GM23338 (cell line): ENCODE measurements around the gene GALNT15. TPM values are rescaled to one million over a fixed set of nuclear protein-coding genes. Genes with fewer than 3 reads are reported as not detected.
A peak's percentile ranks its signal among the peaks of the same experiment; 100 is the strongest.

Source experiments
- ATAC-seq: fragments of 200-7000 bp; cut with Tn5 transposase; 3 replicates; pipeline ENCODE4 v1.9.1; 2020
- DNase-seq: peaks from one replicate; pipeline ENCODE4 v3.0.0-alpha.2; 2015; ENCODE audit warnings: low spot score
- H2AFZ ChIP-seq: fragments of 200-600 bp; sonication (generic); 2 replicates; pipeline ENCODE4 v1.8.0; 2016; ENCODE audit warnings: antibody characterized with exemption, mild to moderate bottlenecking, moderate library complexity
- H3F3A ChIP-seq: fragments of 200-600 bp; sonication (generic); replicated peaks from 2 replicates; pipeline ENCODE4 v1.8.0; 2017; ENCODE audit warnings: antibody characterized with exemption, mixed run types, low read depth
- H3K27ac ChIP-seq: fragments of 200-600 bp; sonication (generic); 2 replicates; pipeline ENCODE4 v1.6.1; 2016; ENCODE audit warnings: low read depth
- H3K27me3 ChIP-seq: fragments of 200-600 bp; sonication (generic); 2 replicates; pipeline ENCODE4 v1.8.0; 2016; ENCODE audit warnings: mild to moderate bottlenecking, mixed run types, moderate library complexity; ENCODE audit not compliant: insufficient read depth
- H3K36me3 ChIP-seq: fragments of 200-600 bp; sonication (generic); 2 replicates; pipeline ENCODE4 v1.8.0; 2016; ENCODE audit warnings: mild to moderate bottlenecking; ENCODE audit not compliant: insufficient read depth
- H3K4me1 ChIP-seq: fragments of 200-600 bp; sonication (generic); 2 replicates; pipeline ENCODE4 v1.8.0; 2016; ENCODE audit warnings: mild to moderate bottlenecking, moderate library complexity; ENCODE audit not compliant: insufficient read depth
- H3K4me2 ChIP-seq: fragments of 200-600 bp; sonication (generic); 2 replicates; pipeline ENCODE4 v1.7.1; 2017; ENCODE audit warnings: mixed run types
- H3K4me3 ChIP-seq: fragments of 200-600 bp; sonication (generic); 2 replicates; pipeline ENCODE4 v1.6.1; 2016; ENCODE audit warnings: mixed run types
- H3K79me2 ChIP-seq: fragments of 200-600 bp; sonication (generic); replicated peaks from 2 replicates; pipeline ENCODE4 v1.8.0; 2017; ENCODE audit warnings: mild to moderate bottlenecking; ENCODE audit not compliant: insufficient read depth
- H3K9me2 ChIP-seq: fragments of 200-600 bp; sonication (generic); 2 replicates; pipeline ENCODE4 v1.8.0; 2017; ENCODE audit not compliant: insufficient read depth
- H4K20me1 ChIP-seq: fragments of 200-600 bp; sonication (generic); replicated peaks from 2 replicates; pipeline ENCODE4 v1.8.0; 2017; ENCODE audit warnings: mild to moderate bottlenecking; ENCODE audit not compliant: insufficient read depth
- H3K27ac Mint-ChIP-seq: 2 replicates; pipeline ENCODE4 v1.8.0; 2020; ENCODE audit warnings: inconsistent platforms, mild to moderate bottlenecking, moderate library complexity, mixed read lengths
- H3K27me3 Mint-ChIP-seq: 3 replicates; pipeline ENCODE4 v1.8.0; 2022; ENCODE audit warnings: low read depth, mild to moderate bottlenecking, moderate library complexity, mixed read lengths, inconsistent platforms; ENCODE audit not compliant: insufficient read depth, poor library complexity
- H3K36me3 Mint-ChIP-seq: 3 replicates; pipeline ENCODE4 v1.8.0; 2021; ENCODE audit warnings: low read depth, mild to moderate bottlenecking, inconsistent platforms, moderate library complexity, mixed read lengths
- H3K4me1 Mint-ChIP-seq: 3 replicates; pipeline ENCODE4 v1.8.0; 2020; ENCODE audit warnings: mild to moderate bottlenecking, inconsistent platforms, mixed read lengths
- H3K4me3 Mint-ChIP-seq: 3 replicates; pipeline ENCODE4 v1.8.0; 2021; ENCODE audit warnings: moderate library complexity, mild to moderate bottlenecking, inconsistent platforms, mixed read lengths
- H3K9me3 Mint-ChIP-seq: 3 replicates; pipeline ENCODE4 v1.8.0; 2020; ENCODE audit warnings: moderate library complexity, mild to moderate bottlenecking, inconsistent platforms, mixed read lengths
- CTCF ChIP-seq, 2 experiments: fragments of 200-600 bp in 1 of 2; sonication (generic) in 1 of 2; conservative IDR thresholded peaks; 2 replicates each; pipeline versions ENCODE4 v1.5.1 to v1.6.1; 2016 to 2017; ENCODE audit warnings: antibody characterized with exemption in 2 of 2, low read depth in 2 of 2, mild to moderate bottlenecking in 2 of 2, moderate library complexity in 1 of 2
- ETS1 ChIP-seq: IDR thresholded peaks from 2 replicates; pipeline ENCODE4 v1.6.1; 2016; ENCODE audit warnings: antibody characterized with exemption
- EZH2 ChIP-seq: fragments of 200-600 bp; sonication (generic); IDR thresholded peaks from one replicate; pipeline ENCODE4 v1.8.0; 2017; ENCODE audit warnings: antibody characterized with exemption, mild to moderate bottlenecking, low read depth; ENCODE audit not compliant: unreplicated experiment
- EZH2phosphoT487 ChIP-seq: fragments of 200-600 bp; sonication (generic); IDR thresholded peaks from one replicate; pipeline ENCODE4 v1.8.1; 2018; ENCODE audit warnings: antibody characterized with exemption; ENCODE audit not compliant: unreplicated experiment
- REST ChIP-seq: IDR thresholded peaks from one replicate; pipeline ENCODE4 v1.6.1; 2018; ENCODE audit warnings: antibody characterized with exemption; ENCODE audit not compliant: unreplicated experiment
- ZNF331 ChIP-seq: fragments of 250-450 bp; sonication (Bioruptor Pico); IDR thresholded peaks from 2 replicates; pipeline ENCODE4 v1.5.0; 2020; ENCODE audit warnings: low read depth, mild to moderate bottlenecking, moderate library complexity
- polyA plus RNA-seq: library from polyadenylated mRNA; unstranded; fragments of >200 nt; fragmentation: Nextera tagmentation; extraction: Ambion mirVana; gene quantifications from 2 replicates; pipeline ENCODE4 v1.2.1, GENCODE V29; 2016
- total RNA-seq: library from RNA; depleted of rRNA; stranded (reverse); fragments of >200 nt; shearing (Covaris generic); gene quantifications from 2 replicates; pipeline ENCODE4 v1.2.3, GENCODE V29; 2014

The GALNT15 gene
- total and polyA plus RNA-seq, 2 experiments from 2014 or later, result 0.06 to 0.35 TPM

- Mint-ChIP-seq H3K9me3 (no peaks in the 10 kb centered on the region), H3K4me3 (no peak overlapping the region), H3K27me3 (peaks cover 2% of the 10 kb centered on the region), H3K36me3 (no peaks in the 10 kb centered on the region), H3K4me1 (peaks cover 13% of the 10 kb centered on the region), H3K27ac (no peak overlapping the region)
- peak; percentile 90 for DNase-seq
- Histone ChIP-seq H4K20me1 (no peaks in the 10 kb centered on the region), H3K9me2 (0 out of 2 replicates have a peak, but pooled peaks cover 3% of the 10 kb centered on the region), H3K79me2 (no peaks in the 10 kb centered on the region), H3K4me2 (peak overlapping the region; percentile 61; the same call in 1 of the 2 replicates), H3K27ac (no peak overlapping the region), H3F3A (no peaks in the 10 kb centered on the region), H3K4me1 (no peaks in the 10 kb centered on the region), H2AFZ (peak overlapping the region; percentile 91; the same call in 1 of the 2 replicates), H3K27me3 (no peaks in the 10 kb centered on the region), H3K36me3 (no peaks in the 10 kb centered on the region), H3K4me3 (no peak overlapping the region)
- TF ChIP-seq ETS1, result no peak
- peak; percentile 94 to 100 for TF ChIP-seq CTCF (conservative IDR thresholded peaks at IDR 0.05; ENCODE audit: low read depth in 2 of 2)
- TF ChIP-seq REST, result no peak
- no peak for TF ChIP-seq EZH2phosphoT487
- peak; percentile 93 for ATAC-seq
These were observed 3.6 kb downstream of the GALNT15 start for GRCh38 chr3:16177962-16178627.

- H3K4me1 ChIP-seq, result no peaks in the 10 kb centered on the region
- DNase-seq (no peak), ATAC-seq (peak; percentile 76)
- no peaks in the 10 kb centered on the region for H3K27me3 ChIP-seq
- H3K36me3 Mint-ChIP-seq, result no peaks in the 10 kb centered on the region
- H3K79me2 ChIP-seq, result no peaks in the 10 kb centered on the region
- H3K27ac ChIP-seq, result no peak overlapping the region
- TF ChIP-seq EZH2, result no peak
- no peak for TF ChIP-seq ZNF331
- TF ChIP-seq REST, result no peak
- TF ChIP-seq CTCF (conservative IDR thresholded peaks at IDR 0.05; ENCODE audit: low read depth in 2 of 2), result 0 out of 4 replicates have a peak, but pooled peaks of 1 of the 2 experiments have one; percentile 4
- peaks cover 13% of the 10 kb centered on the region for H3K4me1 Mint-ChIP-seq
- H3K9me2 ChIP-seq, result no peaks in the 10 kb centered on the region
- H3K9me3 Mint-ChIP-seq, result no peaks in the 10 kb centered on the region
- no peaks in the 10 kb centered on the region for H3K36me3 ChIP-seq
- peak overlapping the region; percentile 61; the same call in 1 of the 2 replicates for H3K4me2 ChIP-seq
- H3K27me3 Mint-ChIP-seq, result peaks cover 2% of the 10 kb centered on the region
- no peak overlapping the region for H3K4me3 ChIP-seq
- no peak overlapping the region for H3K27ac Mint-ChIP-seq
- H3K4me3 Mint-ChIP-seq, result no peak overlapping the region
- no peaks in the 10 kb centered on the region for H3F3A ChIP-seq
- H2AFZ ChIP-seq, result peak overlapping the region; percentile 91; the same call in 1 of the 2 replicates
- H4K20me1 ChIP-seq, result no peaks in the 10 kb centered on the region
These were observed 4.1 kb downstream of the GALNT15 start for GRCh38 chr3:16178628-16178988.
